NCI-H446 treated with DMSO at 0.1 percent for 48 hours (cell line): ENCODE data around the gene JAZF1.

ENCODE experiments used
- DNase-seq: peaks from one replicate; lab custom pipeline; 2025; lab: John Stamatoyannopoulos, UW

JAZF1 gene

DNA sequence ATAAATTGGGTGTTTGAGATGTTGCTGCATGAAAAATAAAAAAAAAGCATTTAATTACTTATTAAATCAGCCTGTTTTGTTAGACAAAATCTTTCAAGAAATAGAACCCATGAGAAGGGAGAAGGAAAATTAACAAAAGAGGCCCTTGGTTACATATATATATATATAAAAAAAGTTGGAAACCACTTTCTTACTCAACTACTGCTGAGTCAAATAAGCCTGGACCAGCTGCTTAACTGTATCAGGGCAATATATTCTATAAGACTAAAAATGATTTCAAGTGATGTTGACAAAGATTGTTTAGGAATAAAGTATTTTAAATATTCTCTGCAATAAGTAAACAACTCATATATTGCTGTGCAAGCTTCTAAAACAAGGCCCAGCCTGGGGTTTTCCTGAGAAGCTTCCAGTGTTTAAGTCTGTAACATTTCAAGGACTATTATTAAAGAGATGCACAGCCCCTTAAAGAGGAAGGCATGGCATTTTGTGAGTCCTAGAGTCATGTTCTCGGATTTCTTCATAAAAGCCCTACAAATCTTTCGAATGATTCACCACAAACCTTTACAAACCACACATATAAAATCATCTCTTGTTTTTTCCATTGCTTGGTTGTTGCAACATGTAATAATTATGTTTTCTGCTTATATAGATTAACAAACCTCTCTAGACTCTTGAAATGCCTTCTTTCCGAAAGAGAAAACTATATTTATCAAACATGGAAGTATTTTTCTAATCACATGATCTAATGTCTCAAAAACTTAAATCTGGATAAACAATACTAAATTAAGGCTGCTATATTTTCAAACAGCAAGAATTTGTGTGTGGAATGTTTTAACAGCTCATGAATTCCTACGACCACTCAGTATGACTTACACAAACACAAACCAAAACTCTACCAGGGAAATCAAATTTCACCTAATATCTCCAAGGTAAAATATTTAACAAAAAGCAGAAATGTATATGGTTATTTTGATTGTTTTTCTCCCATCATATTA, 14.3 kb downstream of the JAZF1 start:
- no peak for DNase-seq

DNA sequence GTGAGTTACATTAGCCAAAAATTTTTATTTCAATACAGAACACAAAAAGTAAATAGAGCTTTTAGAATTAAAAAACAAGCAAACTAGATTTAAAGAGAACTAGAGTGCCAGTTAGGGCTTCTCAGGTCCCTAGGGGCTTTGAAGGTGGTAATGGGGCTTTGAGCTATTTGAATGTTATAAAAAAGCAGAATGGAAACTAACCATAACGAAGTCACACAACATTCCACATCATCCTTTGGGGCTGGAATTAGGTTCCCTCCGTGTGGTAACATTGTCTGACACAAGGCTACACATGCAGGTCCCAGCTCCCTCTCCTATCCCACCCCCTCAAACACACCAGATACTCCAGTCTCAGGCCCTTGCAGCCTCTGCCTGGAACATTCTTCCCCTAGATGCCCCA, 15.3 kb downstream of the JAZF1 start:
- no peak for DNase-seq

DNA sequence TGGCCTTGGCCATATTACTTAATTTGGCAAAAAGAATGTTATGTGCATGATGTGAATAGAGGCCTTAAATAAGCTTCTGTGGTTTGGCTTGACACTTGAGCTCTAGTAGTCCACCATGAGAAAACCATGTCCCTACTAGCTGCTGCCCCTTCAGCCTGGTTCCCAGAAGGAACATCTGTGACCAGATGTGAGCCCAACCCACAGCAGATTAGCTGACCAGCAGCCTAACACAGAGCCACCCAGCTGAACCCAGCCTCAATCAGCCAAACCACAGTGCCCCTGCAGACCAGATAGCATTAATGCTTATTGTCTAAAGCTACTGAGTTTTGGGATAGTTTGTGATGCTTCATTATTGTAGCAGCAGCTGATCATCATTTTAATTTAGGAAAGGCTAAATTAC, 16.6 kb downstream of the JAZF1 start:
- no peak for DNase-seq

DNA sequence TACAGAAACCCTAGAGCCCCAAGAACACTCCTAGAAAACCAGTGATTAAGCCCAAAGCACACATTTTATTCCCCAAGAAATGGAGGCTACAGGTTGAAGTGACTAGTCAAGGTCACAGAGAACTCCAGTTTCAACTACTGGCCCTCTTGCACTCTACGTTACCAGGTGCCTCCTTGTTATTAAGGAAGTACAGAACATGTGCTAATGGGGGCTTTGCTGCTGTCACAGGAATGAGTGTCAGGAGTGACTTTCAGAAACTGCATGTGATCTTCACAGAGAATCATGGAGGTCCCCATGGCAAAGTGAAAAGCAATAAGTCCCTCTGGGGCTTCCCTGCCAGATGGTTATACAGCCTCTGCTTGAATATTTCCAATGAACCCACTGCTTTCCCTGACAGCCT, 19.3 kb downstream of the JAZF1 start:
- DNase-seq = no peak

DNA sequence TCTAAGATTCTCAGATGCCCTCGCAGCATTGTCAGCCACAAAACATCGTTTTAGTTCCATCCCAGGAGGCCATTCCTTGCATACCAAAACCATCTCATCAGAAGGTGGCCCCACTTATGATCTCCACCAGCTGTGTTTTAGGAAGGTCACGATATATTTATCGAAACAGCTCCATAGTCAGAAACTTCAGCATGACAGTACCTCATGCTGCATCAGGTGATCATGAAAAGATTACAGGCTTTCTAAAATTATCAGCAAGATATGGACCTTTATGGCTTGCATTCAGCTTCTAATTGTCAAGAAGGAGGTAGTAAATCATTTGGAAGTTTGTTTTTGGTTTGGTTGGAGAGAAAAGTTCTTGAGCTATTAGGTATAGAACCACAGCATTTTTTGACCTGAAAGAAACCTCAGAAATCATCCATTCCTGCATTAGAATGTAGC, 20.0 kb downstream of the JAZF1 start:
- DNase-seq = no peak

DNA sequence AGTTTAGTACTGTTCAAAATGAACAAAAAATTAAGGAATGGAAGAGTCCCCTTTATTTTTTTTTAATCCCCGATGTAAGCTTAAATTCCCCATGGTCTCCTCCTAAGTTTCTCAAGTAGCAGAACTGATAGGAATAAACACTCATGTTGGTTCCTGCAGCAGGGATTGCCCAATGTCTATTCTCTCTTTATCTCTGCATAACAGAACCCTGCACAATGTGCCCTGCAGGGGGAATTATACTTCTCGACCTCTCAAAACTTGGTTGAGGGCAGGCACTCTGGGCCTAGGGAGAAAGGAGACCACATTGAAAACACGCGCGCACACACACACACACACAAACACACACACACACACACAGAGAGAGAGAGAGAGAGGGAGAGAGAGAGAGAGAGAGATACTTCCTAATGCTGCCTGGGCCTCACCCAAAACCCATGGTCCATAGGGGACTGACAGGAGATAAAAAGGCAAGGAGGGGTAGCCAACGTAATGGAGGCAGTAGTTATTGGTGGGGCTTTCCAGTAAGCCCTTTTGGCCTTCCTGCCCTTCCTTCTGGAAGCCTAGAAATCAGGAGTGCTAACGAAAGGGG, 22.7 kb downstream of the JAZF1 start:
- no peak for DNase-seq

DNA sequence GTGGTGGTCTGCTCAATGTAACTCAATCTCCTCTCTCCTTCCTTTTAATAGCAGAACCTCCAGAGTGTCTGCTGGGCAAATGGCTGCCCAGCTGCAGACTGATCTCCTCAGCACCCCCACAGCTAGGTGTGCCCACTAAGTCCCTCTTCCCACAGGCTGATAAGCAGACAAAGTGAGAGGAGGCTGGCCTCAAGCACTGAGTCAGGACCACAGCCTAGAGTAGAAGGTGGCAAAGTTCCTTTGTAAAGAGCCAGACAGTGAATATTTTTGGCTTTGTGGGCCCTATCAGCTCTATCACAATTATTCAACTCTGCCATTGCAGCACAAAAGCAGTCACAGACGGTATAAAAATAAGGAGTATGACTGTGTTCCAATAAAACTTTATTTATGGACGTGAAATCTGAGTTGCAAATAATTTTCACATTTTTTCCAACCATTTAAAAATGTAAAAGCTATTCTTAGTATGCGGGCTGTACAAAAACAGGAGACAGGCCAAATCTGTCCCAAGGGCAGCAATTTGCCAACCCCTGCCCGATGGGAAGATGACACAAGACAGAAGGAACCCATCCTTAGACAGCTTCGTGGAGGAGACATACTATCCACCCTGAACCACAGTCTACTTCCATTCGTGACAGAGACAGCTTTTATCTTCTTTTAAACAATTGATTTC, 23.4 kb downstream of the JAZF1 start:
- no peak for DNase-seq

DNA sequence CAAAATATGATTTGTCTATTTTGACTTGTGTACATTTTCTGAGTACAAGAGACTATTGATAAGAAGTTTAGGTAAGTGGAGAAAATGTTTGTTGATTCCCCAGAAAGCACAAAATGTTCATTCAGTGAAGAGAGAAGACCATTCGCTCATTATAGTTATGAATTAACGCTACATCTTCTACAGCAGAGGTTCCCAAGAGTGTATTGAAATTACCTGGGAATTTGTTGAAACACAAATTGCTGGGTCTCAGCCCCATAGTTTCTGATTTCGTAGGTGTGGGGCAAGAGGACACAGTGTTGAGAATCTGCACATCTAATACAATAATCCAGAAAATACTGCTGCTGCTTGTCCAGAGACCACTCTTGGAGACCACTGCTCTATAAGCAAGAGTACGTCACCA, 24.2 kb downstream of the JAZF1 start:
- DNase-seq = no peak

DNA sequence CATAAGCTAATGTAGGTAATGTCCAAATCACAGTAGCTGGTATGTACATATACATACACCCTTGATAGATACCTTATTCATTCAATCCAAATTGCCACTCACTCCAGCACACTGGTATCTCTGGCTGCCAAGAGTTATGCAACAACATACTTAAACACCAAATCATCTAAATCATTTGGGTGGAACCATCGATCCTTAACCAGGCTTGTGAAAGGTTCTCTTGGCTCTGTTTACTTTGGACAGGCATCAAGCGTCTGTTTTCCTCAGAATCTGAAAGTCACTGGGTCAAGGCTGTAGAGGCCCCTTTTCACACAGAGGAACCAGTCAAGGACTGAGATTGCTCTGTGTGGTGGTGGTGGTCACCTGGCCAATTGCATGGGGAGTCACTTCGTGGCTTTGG, 24.6 kb downstream of the JAZF1 start:
- no peak for DNase-seq

DNA sequence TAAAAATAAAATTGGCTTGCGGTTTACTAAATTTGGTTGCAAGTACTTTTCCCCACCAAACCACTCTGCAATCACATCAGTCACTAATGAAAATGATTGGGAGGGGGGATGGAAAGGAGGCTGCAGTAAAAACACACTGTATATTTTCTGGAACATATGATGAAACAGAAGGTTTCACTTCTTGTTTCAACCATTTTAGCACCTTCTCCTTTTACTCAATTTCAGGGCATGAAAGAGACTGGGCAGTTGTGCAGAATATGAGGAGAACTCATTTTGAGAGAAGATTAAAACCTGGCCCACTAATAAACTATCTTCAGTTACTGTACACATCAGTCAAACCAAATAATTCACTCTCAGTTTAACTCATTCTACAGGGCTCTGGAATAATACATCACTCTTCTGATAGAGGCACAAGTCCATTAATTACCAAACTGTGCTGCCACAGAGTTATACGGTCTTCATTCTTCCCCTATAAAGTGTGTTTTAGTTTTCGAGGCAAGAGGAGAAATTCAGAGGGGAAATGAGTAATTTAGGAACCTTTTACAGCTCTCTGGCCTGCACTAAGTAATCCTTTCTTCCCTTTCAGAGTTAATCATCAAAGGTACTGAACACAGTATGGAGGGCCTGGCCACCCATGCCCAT, 25.5 kb downstream of the JAZF1 start:
- DNase-seq = no peak

DNA sequence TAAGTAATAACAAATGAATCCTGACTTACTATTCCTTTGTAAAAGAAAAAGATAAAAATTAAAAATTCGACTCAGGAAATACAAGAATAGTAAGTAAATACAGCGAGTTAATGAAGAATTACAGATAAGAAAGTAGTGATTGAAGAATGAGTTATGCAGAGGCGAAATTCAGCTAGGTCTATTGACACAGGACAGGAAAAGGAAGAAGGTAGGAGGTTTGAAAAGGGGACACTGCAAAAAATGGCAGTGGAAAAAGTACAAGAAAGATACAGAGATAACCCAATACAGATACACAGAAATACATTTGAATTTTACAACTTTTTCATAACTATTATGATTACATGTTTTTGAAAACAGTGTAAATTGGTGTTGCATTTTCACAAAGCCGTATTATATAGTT, 28.0 kb downstream of the JAZF1 start:
- DNase-seq = no peak

DNA sequence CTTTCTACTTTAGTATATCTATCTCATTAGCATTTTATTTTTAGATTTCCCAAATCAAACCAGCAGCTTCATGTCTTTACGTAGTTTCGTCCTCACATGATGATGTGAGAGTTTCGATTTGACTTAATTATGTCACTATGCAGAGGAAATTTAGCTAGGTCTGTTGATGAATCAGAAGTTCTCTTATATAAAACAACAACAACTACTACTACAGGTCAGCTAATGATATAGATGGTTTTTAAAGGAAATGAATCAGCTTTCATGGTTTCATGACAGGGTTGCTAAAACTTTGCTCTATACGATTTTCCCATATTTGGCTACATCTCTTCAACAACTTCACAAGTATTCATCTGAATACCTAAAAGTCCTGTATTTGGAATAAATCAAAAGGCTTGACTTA, 28.6 kb downstream of the JAZF1 start:
- no peak for DNase-seq

DNA sequence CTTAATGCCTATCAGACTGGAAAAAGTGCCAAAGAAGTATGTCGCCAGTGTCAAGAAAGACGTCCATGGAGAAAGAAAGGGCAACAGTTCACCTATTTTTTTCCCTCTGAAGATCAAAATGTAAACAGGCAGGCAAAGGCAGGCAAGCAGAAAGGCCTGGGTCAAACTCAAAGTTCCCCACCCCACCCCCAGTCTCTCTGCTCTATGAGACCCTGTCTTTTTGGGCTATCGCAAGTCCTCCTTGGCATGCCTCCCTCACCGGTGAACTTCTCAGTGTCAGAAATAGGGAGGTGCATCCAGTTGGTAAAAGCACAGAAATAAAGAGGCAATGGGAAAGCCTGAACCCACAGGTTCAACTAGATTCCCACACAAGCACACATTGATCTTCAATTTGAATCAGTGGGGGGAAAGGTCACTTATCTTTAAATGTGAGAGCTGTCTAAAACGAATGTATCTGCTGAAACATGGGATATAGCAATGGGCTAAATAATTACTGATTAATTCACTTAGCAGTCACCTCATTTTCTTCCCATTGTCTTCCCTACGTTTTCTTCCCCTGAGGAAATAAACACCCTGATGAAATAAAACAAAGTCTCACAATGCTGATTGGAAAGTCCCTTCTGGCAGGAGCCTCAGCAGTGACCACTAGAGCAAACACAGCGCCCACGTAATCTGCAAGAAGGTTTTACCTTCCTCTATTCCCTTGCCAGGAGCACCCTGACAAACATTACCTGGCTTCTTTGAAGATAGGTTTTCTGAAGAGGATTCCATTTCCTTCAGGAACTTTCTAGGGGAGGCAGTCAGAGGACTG, 31.1 kb downstream of the JAZF1 start:
- no peak for DNase-seq

DNA sequence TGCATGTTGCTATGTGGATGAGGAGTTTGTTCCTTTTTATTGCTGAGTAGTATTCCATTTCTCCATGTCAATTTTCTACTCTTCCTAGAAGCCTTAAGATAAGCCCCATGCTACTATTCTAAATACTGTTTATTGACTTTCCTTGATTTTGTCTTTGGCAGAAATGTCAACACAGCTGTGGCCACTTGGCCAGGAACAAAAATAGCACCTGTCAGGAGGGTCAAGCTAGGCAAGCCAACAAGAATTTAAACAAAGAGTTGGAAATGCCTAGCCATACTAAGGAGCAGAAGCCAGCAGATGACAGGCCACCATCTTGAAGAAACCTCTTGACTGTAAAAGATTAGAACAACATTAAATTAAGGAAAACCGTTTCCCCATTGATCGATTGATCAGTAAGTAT, 34.7 kb downstream of the JAZF1 start:
- no peak for DNase-seq

DNA sequence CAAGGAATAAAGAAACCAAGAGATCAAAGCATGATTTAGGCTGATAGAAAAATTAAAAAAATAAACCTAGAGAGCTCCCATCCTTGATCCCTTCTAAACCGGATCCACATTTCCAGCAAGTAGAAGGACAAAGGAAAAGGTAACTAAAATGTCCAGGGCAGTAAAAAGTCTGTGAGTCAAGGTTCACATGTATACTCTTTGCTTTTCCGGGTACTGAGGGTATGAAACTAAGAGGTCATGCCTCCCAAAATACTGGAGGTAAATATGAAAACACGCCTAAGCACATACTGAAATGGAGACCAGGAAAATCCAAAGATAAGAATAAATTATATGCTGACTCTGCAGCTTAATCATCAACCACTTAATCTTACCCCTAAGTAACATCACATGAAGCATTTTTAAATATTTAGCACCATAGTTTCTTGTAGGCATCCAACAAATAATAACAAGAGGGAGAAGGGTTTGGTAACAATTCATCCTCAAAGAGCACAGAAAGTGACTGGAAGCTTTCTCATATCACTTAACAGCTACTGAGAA, 35.4 kb downstream of the JAZF1 start:
- no peak for DNase-seq

DNA sequence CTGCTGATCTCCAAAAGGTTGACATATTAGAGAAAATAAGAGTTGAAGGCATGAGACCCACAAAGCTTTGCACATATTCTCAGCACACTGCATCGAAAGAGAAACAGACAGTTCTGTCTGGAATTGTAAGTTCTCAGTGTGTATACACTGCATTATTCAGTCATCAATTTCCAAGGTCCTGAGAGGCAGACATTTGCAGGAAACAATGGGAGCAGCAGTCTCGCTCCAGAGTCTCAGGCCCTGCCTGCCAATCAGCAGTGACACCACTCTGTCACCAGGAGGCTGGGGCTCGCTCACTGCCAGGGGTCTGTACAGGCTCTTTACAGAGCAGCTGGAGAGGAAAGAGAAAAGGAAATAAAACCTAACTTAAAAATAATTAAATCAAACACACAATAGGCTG, 36.3 kb downstream of the JAZF1 start:
- no peak for DNase-seq

DNA sequence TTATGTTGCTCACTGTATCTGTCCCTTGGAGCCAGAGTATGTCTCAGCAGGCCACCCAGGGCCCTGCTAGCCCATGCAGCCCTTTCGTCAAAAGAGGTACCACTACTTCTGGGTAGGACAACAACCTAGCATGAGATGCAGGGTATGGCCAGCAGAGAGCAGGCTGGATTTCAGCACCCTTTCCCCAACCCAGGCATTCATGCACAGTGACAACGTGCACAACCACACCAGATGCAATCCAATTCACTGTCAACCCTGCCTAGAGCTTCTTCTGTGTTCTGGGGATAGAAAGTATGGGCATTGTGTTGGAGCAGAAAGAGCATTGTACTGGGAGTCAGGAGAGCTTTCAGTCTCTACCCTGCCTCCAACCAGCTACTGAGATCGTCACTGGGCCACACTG, 37.9 kb downstream of the JAZF1 start:
- DNase-seq = no peak

DNA sequence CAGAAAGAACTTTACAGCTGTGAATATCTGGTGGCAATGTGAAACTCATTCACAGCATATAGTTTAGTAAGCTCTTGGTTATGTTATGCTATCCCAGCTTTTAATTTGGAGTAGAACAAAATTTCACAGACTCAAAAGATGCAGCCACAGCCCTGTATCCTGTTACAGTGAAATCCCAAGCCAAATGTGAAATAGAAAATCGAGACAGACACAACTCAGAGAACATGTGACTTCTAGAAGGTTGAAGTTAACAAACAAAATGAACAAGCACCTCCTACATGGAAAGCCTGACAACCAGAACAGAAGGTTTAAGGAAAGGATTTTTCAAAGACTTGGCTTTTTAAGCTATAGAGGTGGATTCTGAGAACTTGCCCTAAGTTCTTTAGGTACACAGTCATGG, 39.6 kb downstream of the JAZF1 start:
- DNase-seq = no peak

DNA sequence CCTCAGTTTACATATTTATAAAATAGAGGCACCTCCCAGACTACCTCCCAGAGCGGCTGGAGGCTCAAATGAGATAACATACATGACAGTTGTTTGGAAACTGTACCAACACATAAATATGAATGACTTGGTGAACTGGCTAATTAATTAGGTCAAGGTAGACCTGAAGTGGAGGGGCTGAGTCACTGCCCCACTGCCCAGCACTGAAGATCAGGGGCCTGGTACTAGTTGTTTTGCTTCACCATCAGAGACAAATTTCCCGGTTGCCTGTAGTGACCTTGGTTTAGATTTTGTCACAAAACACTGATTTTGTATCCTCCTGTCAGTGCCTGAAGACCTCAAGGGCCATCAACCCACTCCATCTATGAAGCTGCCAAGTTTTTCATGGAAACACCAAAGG, 41.8 kb downstream of the JAZF1 start:
- no peak for DNase-seq

DNA sequence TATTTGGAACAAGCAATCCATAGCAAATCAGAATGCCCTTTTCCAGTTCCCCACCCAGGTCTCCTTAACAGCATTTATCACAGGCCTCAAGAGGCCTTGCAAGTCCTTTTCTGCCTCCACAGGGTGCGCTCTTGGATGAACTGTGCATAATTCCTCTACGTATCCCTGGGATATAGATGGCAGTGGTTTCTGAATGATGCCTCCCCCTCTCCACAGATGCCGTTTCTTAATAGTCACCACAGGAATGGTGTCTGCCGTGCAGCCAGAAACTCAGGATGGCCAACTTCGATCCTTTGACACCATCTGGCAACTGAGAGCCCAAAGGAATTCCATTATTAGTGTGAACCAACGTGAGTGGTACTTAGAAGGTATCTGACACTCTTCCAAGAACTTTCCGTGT, 43.1 kb downstream of the JAZF1 start:
- DNase-seq = no peak

DNA sequence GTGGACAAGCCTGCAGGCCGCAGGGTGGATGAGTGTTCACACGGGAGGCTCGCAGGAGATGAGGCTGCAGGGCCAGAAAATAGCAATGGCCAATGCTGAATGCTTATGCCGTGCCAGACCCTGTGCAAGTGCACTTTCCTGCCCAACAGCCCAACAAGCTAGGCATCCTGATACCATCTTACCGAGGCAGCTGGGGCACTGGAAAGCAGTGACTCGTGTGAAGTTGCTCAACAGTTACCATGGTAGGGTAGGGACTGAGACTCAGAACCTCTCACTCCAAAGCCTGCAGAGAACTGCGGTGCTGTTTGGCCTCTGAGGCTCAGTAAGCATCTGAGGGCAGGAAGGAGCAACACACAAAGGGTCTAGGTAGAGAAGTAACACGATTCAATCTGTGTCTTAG, 43.7 kb downstream of the JAZF1 start:
- DNase-seq = no peak
